Measurements from ENCODE around the gene PCDH10.

PCDH10 gene

DNA sequence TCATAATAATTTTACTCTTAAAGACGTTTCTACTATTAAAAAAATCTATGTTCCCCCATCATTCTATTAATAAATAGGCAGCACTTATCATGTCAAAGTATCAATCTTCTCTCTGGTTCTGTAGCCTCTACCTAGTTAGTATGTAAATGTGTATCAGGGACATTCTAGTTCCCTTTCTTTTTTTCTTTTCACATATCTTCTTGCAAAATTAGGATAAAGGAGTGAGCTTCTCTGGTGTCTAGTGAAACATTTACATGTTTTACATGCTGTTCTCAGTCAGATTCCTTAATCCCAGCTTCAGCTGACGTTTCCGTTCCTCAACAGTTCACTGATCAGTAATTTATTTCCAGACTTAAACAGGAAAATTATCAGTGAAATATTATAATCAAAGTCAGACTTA, 11.8 kb downstream of the PCDH10 start:
- Histone ChIP-seq H3K36me3 (replicated peaks; ENCODE audit: low read depth, low read length) (no peaks in the 10 kb centered on the region), H3K9ac (ENCODE audit: low read length) (no peak overlapping the region), H3K79me2 (ENCODE audit: low read length) (no peaks in the 10 kb centered on the region), H3K27ac (ENCODE audit: low read length) (no peak overlapping the region), H3K9me3 (ENCODE audit: insufficient read depth, low read length) (no peaks in the 10 kb centered on the region), H3K27me3 (ENCODE audit: low read depth, low read length) (no peaks in the 10 kb centered on the region), H4K20me1 (ENCODE audit: insufficient read depth, low read length) (no peaks in the 10 kb centered on the region), H3K4me2 (ENCODE audit: low read length) (no peak overlapping the region), H2AFZ (ENCODE audit: low read depth, low read length) (no peak overlapping the region), H3K4me3 (ENCODE audit: low read length) (no peak overlapping the region), H3K4me1 (ENCODE audit: low read length) (peaks cover 6% of the 10 kb centered on the region; the same call in 1 of the 2 replicates)
- no peak for TF ChIP-seq EZH2phosphoT487 (IDR thresholded peaks at IDR 0.05; ENCODE audit: low read depth)
- no peak for TF ChIP-seq CTCF (IDR thresholded peaks at IDR 0.05; ENCODE audit: low read depth, low read length)

- no peak overlapping the region for H3K4me2 ChIP-seq (ENCODE audit: low read length)
- TF ChIP-seq EZH2phosphoT487 (IDR thresholded peaks at IDR 0.05; ENCODE audit: low read depth): no peak
- TF ChIP-seq CTCF (IDR thresholded peaks at IDR 0.05; ENCODE audit: low read depth, low read length): no peak
- H3K4me3 ChIP-seq (ENCODE audit: low read length): no peak overlapping the region
- no peaks in the 10 kb centered on the region for H3K79me2 ChIP-seq (ENCODE audit: low read length)
- no peaks in the 10 kb centered on the region for H4K20me1 ChIP-seq (ENCODE audit: insufficient read depth, low read length)
- H3K9ac ChIP-seq (ENCODE audit: low read length): no peak overlapping the region
- no peaks in the 10 kb centered on the region for H3K27me3 ChIP-seq (ENCODE audit: low read depth, low read length)
- no peaks in the 10 kb centered on the region for H3K36me3 ChIP-seq (replicated peaks; ENCODE audit: low read depth, low read length)
- H3K4me1 ChIP-seq (ENCODE audit: low read length): peaks cover 6% of the 10 kb centered on the region; the same call in 1 of the 2 replicates
- H2AFZ ChIP-seq (ENCODE audit: low read depth, low read length): peak overlapping the region; percentile 43; the same call in 1 of the 2 replicates
- H3K27ac ChIP-seq (ENCODE audit: low read length): no peak overlapping the region
- H3K9me3 ChIP-seq (ENCODE audit: insufficient read depth, low read length): no peaks in the 10 kb centered on the region
Measured at GRCh38 chr4:133161570-133162295, 12.6 kb downstream of the PCDH10 start.

- H3K27me3 ChIP-seq (ENCODE audit: low read depth, low read length): no peaks in the 10 kb centered on the region
- H3K79me2 ChIP-seq (ENCODE audit: low read length): no peaks in the 10 kb centered on the region
- no peak overlapping the region for H3K27ac ChIP-seq (ENCODE audit: low read length)
- TF ChIP-seq CTCF (IDR thresholded peaks at IDR 0.05; ENCODE audit: low read depth, low read length) (no peak), EZH2phosphoT487 (IDR thresholded peaks at IDR 0.05; ENCODE audit: low read depth) (no peak)
- peak overlapping the region; percentile 21; the same call in 1 of the 2 replicates for H2AFZ ChIP-seq (ENCODE audit: low read depth, low read length)
- no peak overlapping the region for H3K4me2 ChIP-seq (ENCODE audit: low read length)
- no peaks in the 10 kb centered on the region for H3K36me3 ChIP-seq (replicated peaks; ENCODE audit: low read depth, low read length)
- no peaks in the 10 kb centered on the region for H4K20me1 ChIP-seq (ENCODE audit: insufficient read depth, low read length)
- H3K4me3 ChIP-seq (ENCODE audit: low read length): no peak overlapping the region
- no peaks in the 10 kb centered on the region for H3K9me3 ChIP-seq (ENCODE audit: insufficient read depth, low read length)
- H3K4me1 ChIP-seq (ENCODE audit: low read length): peaks cover 3% of the 10 kb centered on the region; the same call in 1 of the 2 replicates
- H3K9ac ChIP-seq (ENCODE audit: low read length): no peak overlapping the region
Measured at GRCh38 chr4:133162941-133163340, 13.8 kb downstream of the PCDH10 start.

GRCh38 chr4:133178956-133179355, 29.9 kb downstream of the PCDH10 start:
- Histone ChIP-seq H3K4me1 (ENCODE audit: low read length) (no peaks in the 10 kb centered on the region), H3K9ac (ENCODE audit: low read length) (no peak overlapping the region), H4K20me1 (ENCODE audit: insufficient read depth, low read length) (no peaks in the 10 kb centered on the region), H3K4me3 (ENCODE audit: low read length) (no peak overlapping the region), H3K27ac (ENCODE audit: low read length) (no peak overlapping the region), H3K79me2 (ENCODE audit: low read length) (no peaks in the 10 kb centered on the region), H3K36me3 (replicated peaks; ENCODE audit: low read depth, low read length) (no peaks in the 10 kb centered on the region), H2AFZ (ENCODE audit: low read depth, low read length) (peak overlapping the region; percentile 37; the same call in 1 of the 2 replicates), H3K27me3 (ENCODE audit: low read depth, low read length) (no peaks in the 10 kb centered on the region), H3K9me3 (ENCODE audit: insufficient read depth, low read length) (no peaks in the 10 kb centered on the region), H3K4me2 (ENCODE audit: low read length) (no peak overlapping the region)
- TF ChIP-seq EZH2phosphoT487 (IDR thresholded peaks at IDR 0.05; ENCODE audit: low read depth) (no peak), CTCF (IDR thresholded peaks at IDR 0.05; ENCODE audit: low read depth, low read length) (no peak)

All from OCI-LY3 (cell line).